K562 (cell line): ENCODE measurements around the gene LRP1-AS. TPM values are rescaled to one million over a fixed set of nuclear protein-coding genes. Genes with fewer than 3 reads are reported as not detected.
A peak's percentile ranks its signal among the peaks of the same experiment; 100 is the strongest.

Experiments used
- CHD7 ChIP-seq: fragments of 200-600 bp; sonication (generic); IDR thresholded peaks from one replicate; pipeline ENCODE4 v1.6.1; 2012; ENCODE audit warnings: mild to moderate bottlenecking, low read depth, low read length, inconsistent platforms
- CREB5 ChIP-seq: fragments of 250-450 bp; sonication (Bioruptor Pico); IDR thresholded peaks from 2 replicates; pipeline ENCODE4 v1.5.0; 2020; ENCODE audit warnings: mild to moderate bottlenecking
- CREBBP ChIP-seq: IDR thresholded peaks from one replicate; pipeline ENCODE4 v1.6.1; 2012; ENCODE audit warnings: low read depth, mild to moderate bottlenecking, control low read depth, inconsistent platforms, low read length
- EZH2 ChIP-seq: IDR thresholded peaks from 2 replicates; pipeline ENCODE4 v1.6.1; 2012; ENCODE audit warnings: low read depth, mild to moderate bottlenecking, inconsistent platforms, low read length, borderline replicate concordance
- HLTF ChIP-seq: fragments of 450-650 bp; IDR thresholded peaks from 2 replicates; pipeline ENCODE4 v1.6.1; 2016
- JUNB ChIP-seq: fragments of 450-650 bp; formaldehyde crosslinking; conservative IDR thresholded peaks from 2 replicates; pipeline ENCODE4 v1.4.0; 2020; ENCODE audit warnings: mild to moderate bottlenecking
- KDM1A ChIP-seq, 2 experiments: fragments of 450-650 bp; IDR thresholded peaks; 2 replicates each; pipeline ENCODE4 v1.6.1; 2016; ENCODE audit warnings: mild to moderate bottlenecking in 2 of 2
- STAT5A ChIP-seq: IDR thresholded peaks from 2 replicates; pipeline ENCODE4 v1.6.1; 2012; ENCODE audit warnings: low read length, inconsistent platforms, borderline replicate concordance
- TFAP4 ChIP-seq: sonication (generic); formaldehyde crosslinking; IDR thresholded peaks from 2 replicates; pipeline ENCODE4 v1.8.0; 2022; ENCODE audit warnings: missing genetic modification reagents, mild to moderate bottlenecking, moderate library complexity, borderline replicate concordance
- ZNF143 ChIP-seq: sonication (generic); formaldehyde crosslinking; IDR thresholded peaks from 2 replicates; pipeline ENCODE4 v1.9.0; 2022; ENCODE audit warnings: mild to moderate bottlenecking, missing genetic modification reagents
- ZNF785 ChIP-seq: fragments of 250-450 bp; sonication (Bioruptor Pico); IDR thresholded peaks from 2 replicates; pipeline ENCODE4 v1.4.0; 2020; ENCODE audit warnings: mild to moderate bottlenecking
- polyA plus RNA-seq, 8 experiments: library from polyadenylated mRNA; depleted of rRNA in 4 of 8; stranded (reverse) in 5 of 8; unstranded in 3 of 8; fragments of >200 nt; fragmentation: Nextera tagmentation in 2 of 8; fragmentation: Illumina TruSeq in 1 of 8; extraction: Ambion mirVana in 2 of 8; extraction: Trizol in 1 of 8; gene quantifications; 2 replicates each; pipeline versions ENCODE4 v1.2.1 to v1.2.3, GENCODE V29; 2011 to 2014; ENCODE audit warnings: inconsistent platforms in 1 of 8, missing spikeins in 1 of 8
- total RNA-seq, 7 experiments: library from RNA; depleted of rRNA in 6 of 7; stranded (reverse); fragments of >200 nt in 6 of 7; fragmentation: Illumina TruSeq in 2 of 7; extraction: Trizol in 2 of 7; gene quantifications; 2 replicates each; pipeline versions ENCODE4 v1.2.1 to v1.2.3, GENCODE V29; 2011 to 2021; ENCODE audit warnings: low replicate concordance in 1 of 7

LRP1-AS gene
- total and polyA plus RNA-seq, 9 of the 15 experiments (the other 6 are each of a cell fraction or from before 2014, with no cell fraction given) = not detected

- TF ChIP-seq CHD7 (no peak), CREBBP (no peak), TFAP4 (peak; percentile 32; the same call in 1 of the 2 replicates), JUNB (no peak), EZH2 (no peak), HLTF (no peak), STAT5A (no peak), KDM1A (IDR thresholded peaks at IDR 0.05) (peak; percentile 14 to 28; a peak in 1 of 4 replicates), ZNF785 (no peak), CREB5 (CRISPR knock-in tag) (no peak), ZNF143 (CRISPR knock-in tag) (no peak)
These were observed 28.6 kb downstream of the LRP1-AS start (continued) for GRCh38 chr12:57118711-57119271.
